NCI-H82 (cell line): ENCODE results near the gene PCED1A.
A peak's percentile ranks its signal among the peaks of the same experiment; 100 is the strongest.
"Not testable (repeated sequence)": the region's sequence is repeated elsewhere in the genome, so short reads cannot be mapped to it uniquely, and the experiment has no call there.

Experiments
- DNase-seq: peaks from one replicate; lab custom pipeline; 2025; lab: John Stamatoyannopoulos, UW

Gene PCED1A

GRCh38 chr20:2866236-2866635 lies 25.8 kb upstream of the PCED1A start:
- no peak for DNase-seq

DNA sequence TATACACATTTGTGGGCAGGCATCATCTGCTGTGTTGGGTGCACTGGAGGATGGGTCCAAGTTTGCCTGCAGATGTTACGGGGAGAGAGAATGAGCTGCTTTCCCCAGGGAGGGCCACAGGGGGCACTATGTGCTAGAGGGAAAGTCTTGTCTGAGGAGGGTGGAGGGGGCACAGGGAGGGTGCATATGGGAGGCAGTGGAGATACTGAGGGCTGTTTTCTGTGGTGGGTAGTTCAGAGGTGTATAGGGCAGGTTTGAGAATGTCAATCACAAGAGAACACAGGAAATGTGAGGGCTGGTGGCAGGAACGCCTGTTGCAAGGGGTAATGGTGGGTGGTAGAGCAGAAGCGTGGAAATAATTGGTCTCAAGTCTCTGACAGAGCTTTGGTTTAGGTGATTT lies 25.2 kb upstream of the PCED1A start:
- DNase-seq: peak; percentile 14

- no peak for DNase-seq
Observed at GRCh38 chr20:2865101-2865500, 24.6 kb upstream of the PCED1A start.

DNA sequence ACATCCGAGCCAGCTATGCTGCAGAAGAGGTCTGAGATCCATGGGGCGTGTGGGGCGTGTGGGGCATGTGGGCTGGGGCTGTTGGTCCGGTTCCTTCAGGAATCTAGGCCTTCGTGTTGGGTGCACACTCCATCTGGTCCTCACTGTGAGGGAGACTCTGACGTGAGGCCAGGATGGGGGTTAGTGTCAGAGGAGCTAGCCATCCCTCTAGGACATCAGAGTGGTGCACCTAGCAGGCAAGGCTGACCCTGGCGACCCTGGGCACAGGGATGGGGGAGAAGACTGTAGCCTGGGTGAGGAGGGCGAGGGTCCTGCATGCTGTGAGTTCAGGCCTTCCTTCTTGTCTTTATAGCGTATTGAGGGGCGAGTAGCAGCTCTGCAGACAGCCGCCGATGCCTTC lies 24.2 kb upstream of the PCED1A start:
- no peak for DNase-seq

DNA sequence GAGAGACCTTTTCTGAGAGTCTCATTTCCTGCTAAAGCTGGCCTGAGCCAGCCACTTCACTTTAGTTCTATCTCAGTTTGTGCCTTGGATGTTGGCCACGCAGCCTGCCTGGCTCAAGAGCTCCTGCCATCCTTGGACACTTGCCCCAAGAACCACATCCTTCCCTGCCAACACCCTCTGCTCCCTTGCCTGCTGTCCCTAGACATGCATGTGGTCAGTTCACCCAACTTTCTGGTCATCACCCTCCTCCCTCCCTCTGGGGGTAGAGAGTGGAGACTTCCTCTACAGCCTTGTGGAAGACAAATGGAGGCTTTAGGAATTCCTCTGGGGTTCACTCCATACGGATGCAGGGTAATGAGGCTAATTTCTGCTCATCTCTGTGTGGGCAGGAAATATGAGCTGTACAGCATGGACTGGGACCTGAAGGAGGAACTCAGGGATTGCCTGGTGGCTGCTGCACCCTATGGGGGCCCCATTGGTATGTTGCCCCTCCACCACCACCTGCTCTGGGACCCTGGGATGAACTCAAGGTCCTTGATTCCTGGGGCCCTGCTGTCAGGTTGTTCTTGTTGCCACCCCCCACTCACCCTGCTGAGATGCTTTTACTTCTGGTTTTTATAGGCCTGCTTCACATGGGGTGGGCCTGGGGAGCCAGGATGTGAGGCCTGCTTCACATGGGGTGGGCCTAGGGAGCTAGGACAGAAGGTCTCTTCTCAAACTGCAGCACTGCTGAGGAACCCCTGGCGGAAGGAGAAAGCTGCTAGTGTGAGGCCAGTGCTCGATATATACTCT lies 19.1 kb upstream of the PCED1A start:
- no peak for DNase-seq

DNA sequence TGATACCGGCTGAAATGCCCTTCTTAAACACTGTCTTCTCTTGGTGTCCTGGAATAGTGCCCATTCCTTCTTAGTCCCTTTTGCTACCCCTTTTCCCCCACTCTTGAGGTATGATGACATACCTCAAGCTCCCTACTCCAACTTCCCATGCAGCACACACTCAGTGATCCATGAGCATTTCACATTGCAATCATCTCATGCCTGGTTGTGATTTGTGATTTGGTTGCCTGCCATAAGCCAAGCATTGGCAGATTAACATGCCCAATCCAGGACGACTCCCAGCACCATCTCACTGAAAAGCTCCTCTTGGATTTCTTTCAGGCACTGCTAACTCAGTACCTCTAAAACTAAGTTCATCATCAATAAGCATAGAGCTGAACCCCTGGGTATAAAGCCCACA lies 18.1 kb upstream of the PCED1A start:
- DNase-seq: no peak

DNA sequence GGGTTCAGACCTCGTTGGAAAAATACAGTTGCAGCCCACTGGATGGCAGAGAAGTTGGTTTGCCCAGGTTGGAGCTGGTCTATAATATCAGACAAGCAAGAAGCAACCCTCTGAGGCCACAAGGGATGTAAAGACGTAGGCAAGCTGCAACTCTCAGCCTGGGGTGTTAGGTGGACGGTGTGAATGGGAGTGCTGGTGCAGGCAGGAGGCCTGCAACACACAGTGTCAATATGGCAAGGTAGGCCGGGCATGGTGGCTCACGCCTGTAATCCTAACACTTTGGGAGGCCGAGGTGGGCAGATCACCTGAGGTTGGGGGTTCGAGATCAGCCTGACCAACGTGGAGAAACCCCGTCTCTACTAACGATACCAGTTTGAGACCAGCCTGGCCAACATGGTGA lies 10.6 kb upstream of the PCED1A start:
- DNase-seq: no peak

GRCh38 chr20:2849529-2849928 lies 9.1 kb upstream of the PCED1A start:
- DNase-seq: no peak

- no peak for DNase-seq
Observed at GRCh38 chr20:2847802-2848201, 7.3 kb upstream of the PCED1A start.

- DNase-seq: no peak
Observed at GRCh38 chr20:2846698-2847097, 6.2 kb upstream of the PCED1A start.

GRCh38 chr20:2845607-2846006 lies 5.2 kb upstream of the PCED1A start:
- no peak for DNase-seq

- DNase-seq: peak; percentile 42
Observed at GRCh38 chr20:2840967-2841531, 594 bp upstream of the PCED1A start.

DNA sequence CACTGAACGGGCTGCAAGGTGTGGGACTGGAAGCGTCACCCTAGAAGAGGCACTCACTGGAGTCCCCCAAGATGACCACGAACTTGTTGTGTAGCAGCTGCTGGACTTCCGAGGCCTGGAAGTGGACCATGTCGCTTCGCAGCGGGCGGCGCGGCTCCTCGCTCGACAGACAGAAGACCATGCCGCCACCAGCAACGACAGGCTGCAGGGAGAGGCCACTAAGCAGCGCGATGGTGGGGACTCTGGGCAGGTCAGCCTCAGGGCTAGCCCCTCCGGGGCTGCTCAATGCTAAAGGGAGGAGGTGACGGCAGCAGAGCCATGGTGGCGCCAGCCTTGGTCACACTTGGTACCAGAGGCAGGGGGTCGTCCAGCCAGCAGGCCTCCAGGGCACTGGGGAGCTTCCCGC lies 720 bp downstream of the PCED1A start:
- DNase-seq: no peak

DNA sequence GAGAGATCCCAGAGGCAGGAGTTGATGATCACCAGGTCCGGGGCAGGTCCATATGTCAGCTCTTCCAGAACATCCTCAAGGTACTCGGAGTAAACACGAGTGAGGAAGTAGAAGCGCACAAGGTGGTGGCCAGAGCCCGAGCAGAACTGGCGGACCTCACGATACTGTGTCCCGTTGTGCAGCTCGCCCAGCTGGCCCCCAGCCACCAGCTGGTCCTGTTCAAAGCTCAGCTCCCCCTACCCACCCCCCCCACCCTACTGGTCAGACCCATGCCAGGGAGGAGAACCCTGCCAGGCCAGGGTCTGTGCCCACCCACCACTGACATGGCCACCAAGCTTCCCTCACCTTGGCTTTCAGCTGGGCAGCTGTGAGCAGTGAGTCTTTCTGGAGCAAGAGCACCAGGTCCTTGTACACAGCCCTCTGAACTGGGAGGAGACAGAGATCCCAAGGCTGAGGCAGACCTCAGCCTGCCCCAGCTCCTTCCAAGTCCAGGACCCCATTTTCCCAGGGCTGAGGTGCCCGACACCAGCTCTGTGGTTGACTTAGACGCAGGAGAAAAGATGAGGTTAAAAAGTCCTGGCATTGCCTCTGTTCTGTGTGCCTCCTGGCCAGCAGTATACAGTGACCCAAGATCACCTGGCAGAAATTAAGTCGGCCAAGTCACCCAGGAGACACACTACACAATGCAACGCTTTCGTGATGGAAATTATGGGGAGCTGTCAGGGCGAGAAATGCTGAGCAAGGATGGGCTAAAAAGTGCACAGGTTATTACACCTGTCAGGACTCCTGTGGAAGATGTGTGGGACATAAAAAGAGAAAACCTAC lies 1.4 kb downstream of the PCED1A start:
- DNase-seq: no peak

GRCh38 chr20:2838170-2838797 lies 2.2 kb downstream of the PCED1A start:
- DNase-seq: no peak

- DNase-seq: no peak
Observed at GRCh38 chr20:2837221-2837960, 3.1 kb downstream of the PCED1A start.

GRCh38 chr20:2836035-2836434 lies 4.4 kb downstream of the PCED1A start:
- no peak for DNase-seq

DNA sequence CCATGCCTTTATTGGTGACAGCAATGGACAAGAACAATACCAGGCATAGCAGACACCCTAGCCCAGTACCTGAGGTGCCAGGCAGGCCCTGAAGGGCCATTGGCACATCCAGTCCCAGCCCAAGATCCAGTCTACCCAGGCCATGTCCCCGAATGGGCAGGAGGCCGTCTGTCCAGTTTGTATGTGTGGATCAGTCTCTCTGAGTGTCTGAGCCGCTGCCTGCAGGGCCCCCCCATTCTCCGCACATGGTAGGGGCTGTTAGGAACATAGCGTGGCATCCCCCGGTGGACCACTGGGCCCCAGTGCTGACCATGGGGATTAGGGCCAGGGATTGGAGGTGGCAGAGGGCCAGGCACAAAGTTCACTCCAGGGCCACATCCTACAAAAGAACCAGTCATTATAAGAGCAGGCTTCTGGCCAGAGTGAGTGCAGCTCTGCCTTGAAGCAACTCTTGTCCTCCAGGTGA lies 5.1 kb downstream of the PCED1A start:
- no peak for DNase-seq

DNA sequence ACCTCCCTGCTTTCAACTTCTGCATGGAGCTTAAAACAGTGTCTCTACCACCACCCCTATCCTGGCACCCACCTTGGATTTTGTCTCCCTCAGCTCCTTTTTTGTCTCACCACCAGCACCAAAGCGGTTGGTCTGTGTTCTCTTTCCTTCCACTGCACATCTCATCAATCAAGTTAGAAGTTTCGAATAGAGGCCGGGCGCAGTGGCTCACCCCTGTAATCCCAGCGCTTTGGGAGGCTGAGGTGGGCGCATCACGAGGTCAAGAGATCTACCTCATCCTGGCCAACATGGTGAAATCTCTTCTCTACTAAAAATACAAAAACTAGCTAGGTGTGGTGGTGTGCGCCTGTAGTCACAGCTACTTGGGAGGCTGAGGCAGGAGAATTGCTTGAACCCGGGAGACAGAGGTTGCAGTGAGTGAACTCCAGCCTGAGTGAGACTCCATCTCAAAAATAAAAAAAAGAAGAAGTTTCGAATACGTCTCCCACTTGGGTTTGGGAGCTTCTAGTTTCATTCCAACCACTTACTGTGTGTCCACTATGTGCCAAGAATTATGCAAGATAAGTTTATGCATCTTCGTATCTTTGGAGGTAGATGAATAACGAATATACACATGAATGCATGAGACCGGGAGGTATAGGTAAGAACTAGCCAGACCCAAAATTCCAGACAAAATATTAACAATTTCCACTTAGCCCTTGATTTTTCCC lies 5.9 kb downstream of the PCED1A start:
- DNase-seq: no peak

- no peak for DNase-seq
Observed at GRCh38 chr20:2833761-2834160, 6.7 kb downstream of the PCED1A start.

DNA sequence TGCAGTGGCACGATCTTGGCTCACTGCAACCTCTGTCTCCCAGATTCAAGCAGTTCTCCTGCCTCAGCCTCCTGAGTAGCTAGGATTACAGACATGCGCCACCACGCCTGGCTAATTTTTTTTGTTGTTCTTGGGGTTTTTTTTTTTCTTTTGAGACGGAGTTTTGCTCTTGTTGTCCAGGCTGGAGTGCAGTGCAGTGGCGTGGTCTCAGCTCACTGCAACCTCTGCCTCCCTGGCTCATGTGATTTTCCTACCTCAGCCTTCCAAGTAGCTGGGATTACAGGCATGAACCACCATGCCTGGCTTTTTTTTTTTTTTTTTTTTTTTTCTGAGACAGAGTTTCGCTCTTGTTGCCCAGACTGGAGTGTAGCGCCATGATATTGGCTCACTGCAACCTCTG lies 9.2 kb downstream of the PCED1A start:
- not testable (repeated sequence) for DNase-seq
